CD14-positive monocyte (primary cell): ENCODE results near the gene YTHDC2. TPM values are rescaled to one million over a fixed set of nuclear protein-coding genes. Genes with fewer than 3 reads are reported as not detected.

Experiments
- DNase-seq, 3 donors: peaks; one replicate each; pipeline ENCODE4 v3.0.0-alpha.2; 2011 to 2022
- H2AFZ ChIP-seq: 2 replicates; pipeline ENCODE4 v1.6.0; 2012; ENCODE audit warnings: mild to moderate bottlenecking, low read depth, low read length, inconsistent platforms; ENCODE audit not compliant: insufficient read depth, poor library complexity, severe bottlenecking
- H3K27ac ChIP-seq, 2 donors: 1 replicate in 1 of 2; 2 replicates in 1 of 2; pipeline ENCODE4 v1.5.1; 2012 to 2013; ENCODE audit warnings: low read length in 2 of 2, control low read depth in 1 of 2, inconsistent platforms in 1 of 2, low read depth in 1 of 2, mild to moderate bottlenecking in 1 of 2
- H3K27me3 ChIP-seq, 2 donors: one replicate each; pipeline versions ENCODE4 v1.6.0 to v1.6.1; 2011 to 2013; ENCODE audit warnings: low read length in 2 of 2; ENCODE audit not compliant: control insufficient read depth in 2 of 2, insufficient read depth in 2 of 2
- H3K36me3 ChIP-seq, 2 donors: replicated peaks in 1 of 2; 1 replicate in 1 of 2; 2 replicates in 1 of 2; pipeline versions ENCODE4 v1.5.1 to v1.6.1; 2012 to 2013; ENCODE audit warnings: low read length in 2 of 2, control low read depth in 1 of 2, inconsistent platforms in 1 of 2, mild to moderate bottlenecking in 1 of 2; ENCODE audit not compliant: insufficient read depth in 2 of 2, control insufficient read depth in 1 of 2
- H3K4me1 ChIP-seq, 2 donors: 1 replicate in 1 of 2; 2 replicates in 1 of 2; pipeline versions ENCODE4 v1.5.1 to v1.6.1; 2012 to 2013; ENCODE audit warnings: low read length in 2 of 2, control low read depth in 1 of 2, inconsistent platforms in 1 of 2, mild to moderate bottlenecking in 1 of 2, moderate library complexity in 1 of 2; ENCODE audit not compliant: insufficient read depth in 2 of 2, control insufficient read depth in 1 of 2
- H3K4me2 ChIP-seq: replicated peaks from 2 replicates; pipeline ENCODE3; 2012; ENCODE audit warnings: low read length, moderate library complexity, mild to moderate bottlenecking; ENCODE audit not compliant: poor library complexity, severe bottlenecking; ENCODE audit errors: extremely low read depth
- H3K4me3 ChIP-seq, 3 experiments: fragments of 200-600 bp in 1 of 3; sonication (generic) in 1 of 3; replicated peaks in 1 of 3; 1 replicate in 2 of 3; 2 replicates in 1 of 3; pipeline ENCODE4 v1.5.1; 2011 to 2013; ENCODE audit warnings: low read length in 3 of 3, mild to moderate bottlenecking in 3 of 3, control low read depth in 2 of 3, low read depth in 2 of 3, inconsistent platforms in 1 of 3, moderate library complexity in 1 of 3
- H3K79me2 ChIP-seq: 2 replicates; pipeline ENCODE4 v1.6.0; 2012; ENCODE audit warnings: mild to moderate bottlenecking, control low read depth, inconsistent platforms, low read length, moderate library complexity; ENCODE audit not compliant: insufficient read depth
- H3K9ac ChIP-seq: 2 replicates; pipeline ENCODE4 v1.6.0; 2017; ENCODE audit warnings: low read length, mild to moderate bottlenecking; ENCODE audit not compliant: insufficient read depth, poor library complexity, severe bottlenecking
- H3K9me3 ChIP-seq, 2 donors: replicated peaks in 1 of 2; 1 replicate in 1 of 2; 2 replicates in 1 of 2; pipeline versions ENCODE4 v1.5.1 to v1.6.1; 2012 to 2013; ENCODE audit warnings: low read length in 2 of 2, control low read depth in 1 of 2; ENCODE audit not compliant: control insufficient read depth in 1 of 2, insufficient read depth in 1 of 2
- H4K20me1 ChIP-seq: 2 replicates; pipeline ENCODE4 v1.6.0; 2012; ENCODE audit warnings: mild to moderate bottlenecking, low read length, control low read depth, moderate library complexity; ENCODE audit not compliant: insufficient read depth
- H3K27ac Mint-ChIP-seq, 7 donors: one replicate each; pipeline ENCODE4 v1.8.0; 2020; ENCODE audit warnings: mild to moderate bottlenecking in 7 of 7, mixed read lengths in 7 of 7, moderate library complexity in 6 of 7, inconsistent platforms in 2 of 7
- H3K27me3 Mint-ChIP-seq, 3 donors: one replicate each; pipeline ENCODE4 v1.8.0; 2021 to 2022; ENCODE audit warnings: low read depth in 3 of 3, mild to moderate bottlenecking in 3 of 3, mixed read lengths in 3 of 3, moderate library complexity in 3 of 3, inconsistent platforms in 1 of 3
- H3K36me3 Mint-ChIP-seq, 2 donors: one replicate each; pipeline ENCODE4 v1.8.0; 2020; ENCODE audit warnings: mixed read lengths in 2 of 2, inconsistent platforms in 1 of 2, mild to moderate bottlenecking in 1 of 2
- H3K4me1 Mint-ChIP-seq: one replicate; pipeline ENCODE4 v1.8.0; 2020; ENCODE audit warnings: mild to moderate bottlenecking, mixed read lengths
- H3K4me3 Mint-ChIP-seq, 2 donors: one replicate each; pipeline ENCODE4 v1.8.0; 2020; ENCODE audit warnings: mild to moderate bottlenecking in 2 of 2, mixed read lengths in 2 of 2, moderate library complexity in 1 of 2
- H3K9me3 Mint-ChIP-seq, 7 donors: one replicate each; pipeline ENCODE4 v1.8.0; 2020 to 2022; ENCODE audit warnings: mixed read lengths in 7 of 7, mild to moderate bottlenecking in 6 of 7, moderate library complexity in 6 of 7, inconsistent platforms in 2 of 7
- WGBS: methylation state at CpG from one replicate; pipeline ENCODE4 v1.1.5; 2013; ENCODE audit warnings: missing lambda C conversion rate; ENCODE audit not compliant: insufficient coverage; 5-methylcytosine and 5-hydroxymethylcytosine counted together
- intact Hi-C, 2 donors: fragments of 100-400 bp; cut with micrococcal nuclease; formaldehyde crosslinking; loops; one replicate each; pipeline versions ENCODE4 v1.15.0 to v1.15.1; 2023
- polyA plus RNA-seq, 3 donors: library from polyadenylated mRNA; depleted of rRNA in 1 of 3; unstranded in 2 of 3; stranded (reverse) in 1 of 3; fragments of 300-500 nt in 2 of 3; fragments of >200 nt in 1 of 3; fragmentation: Illumina TruSeq in 2 of 3; gene quantifications; 1 replicate in 2 of 3; 2 replicates in 1 of 3; pipeline ENCODE4 v1.2.3, GENCODE V29; 2012 to 2021
- TF ChIP-seq, protein P1 (sequence below): fragments of 200-600 bp; IDR thresholded peaks from one replicate; pipeline ENCODE4 v1.8.0; 2022; ENCODE audit warnings: antibody characterized with exemption, mild to moderate bottlenecking

YTHDC2 gene
- polyA plus RNA-seq, 3 donors = 5.8 to 10.3 (median 10.3) TPM

DNA sequence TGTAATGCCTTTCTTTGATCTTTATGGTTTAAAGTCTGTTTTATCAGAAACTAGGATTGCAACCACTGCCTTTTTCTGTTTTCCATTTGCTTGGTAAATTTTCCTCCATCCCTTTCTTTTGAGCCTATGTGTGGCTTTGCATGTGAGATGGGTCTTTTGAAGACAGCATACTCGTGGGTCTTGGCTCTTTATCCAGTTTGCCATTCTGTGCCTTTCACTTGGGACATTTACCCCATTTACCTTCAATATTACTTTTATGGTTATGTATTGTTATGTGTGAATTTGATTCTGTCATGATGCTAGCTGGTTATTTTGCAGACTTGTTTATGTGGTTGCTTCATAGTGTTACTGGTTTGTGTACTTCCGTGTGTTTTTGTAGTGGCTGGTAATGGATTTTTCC, 59.2 kb downstream of the YTHDC2 start:
- Histone ChIP-seq H3K27ac (no peak overlapping the region), H3K4me3 (no peak overlapping the region), H3K4me2 (no peak overlapping the region), H3K9me3 (no peaks in the 10 kb centered on the region), H3K27me3 (no peaks in the 10 kb centered on the region), H3K36me3 (peaks cover 37 to 78% of the 10 kb centered on the region in 2 donors), H3K79me2 (no peaks in the 10 kb centered on the region), H3K4me1 (no peaks in the 10 kb centered on the region), H2AFZ (no peak overlapping the region), H3K9ac (no peak overlapping the region), H4K20me1 (no peaks in the 10 kb centered on the region)
- Mint-ChIP-seq H3K27ac (no peak overlapping the region), H3K4me1 (no peaks in the 10 kb centered on the region), H3K9me3 (peaks cover 5 to 14% (median 6%) of the 10 kb centered on the region in 7 donors), H3K4me3 (no peak overlapping the region), H3K36me3 (peaks cover 75 to 76% of the 10 kb centered on the region in 2 donors), H3K27me3 (peaks cover 0 to 1% (median 0%) of the 10 kb centered on the region in 3 donors)
- TF ChIP-seq, protein P1, sequence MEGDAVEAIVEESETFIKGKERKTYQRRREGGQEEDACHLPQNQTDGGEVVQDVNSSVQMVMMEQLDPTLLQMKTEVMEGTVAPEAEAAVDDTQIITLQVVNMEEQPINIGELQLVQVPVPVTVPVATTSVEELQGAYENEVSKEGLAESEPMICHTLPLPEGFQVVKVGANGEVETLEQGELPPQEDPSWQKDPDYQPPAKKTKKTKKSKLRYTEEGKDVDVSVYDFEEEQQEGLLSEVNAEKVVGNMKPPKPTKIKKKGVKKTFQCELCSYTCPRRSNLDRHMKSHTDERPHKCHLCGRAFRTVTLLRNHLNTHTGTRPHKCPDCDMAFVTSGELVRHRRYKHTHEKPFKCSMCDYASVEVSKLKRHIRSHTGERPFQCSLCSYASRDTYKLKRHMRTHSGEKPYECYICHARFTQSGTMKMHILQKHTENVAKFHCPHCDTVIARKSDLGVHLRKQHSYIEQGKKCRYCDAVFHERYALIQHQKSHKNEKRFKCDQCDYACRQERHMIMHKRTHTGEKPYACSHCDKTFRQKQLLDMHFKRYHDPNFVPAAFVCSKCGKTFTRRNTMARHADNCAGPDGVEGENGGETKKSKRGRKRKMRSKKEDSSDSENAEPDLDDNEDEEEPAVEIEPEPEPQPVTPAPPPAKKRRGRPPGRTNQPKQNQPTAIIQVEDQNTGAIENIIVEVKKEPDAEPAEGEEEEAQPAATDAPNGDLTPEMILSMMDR = no peak
- WGBS = no CpG with 5 or more reads among the region's 2 CpGs
- intact Hi-C loops = no loop called here
- no peak for DNase-seq

DNA sequence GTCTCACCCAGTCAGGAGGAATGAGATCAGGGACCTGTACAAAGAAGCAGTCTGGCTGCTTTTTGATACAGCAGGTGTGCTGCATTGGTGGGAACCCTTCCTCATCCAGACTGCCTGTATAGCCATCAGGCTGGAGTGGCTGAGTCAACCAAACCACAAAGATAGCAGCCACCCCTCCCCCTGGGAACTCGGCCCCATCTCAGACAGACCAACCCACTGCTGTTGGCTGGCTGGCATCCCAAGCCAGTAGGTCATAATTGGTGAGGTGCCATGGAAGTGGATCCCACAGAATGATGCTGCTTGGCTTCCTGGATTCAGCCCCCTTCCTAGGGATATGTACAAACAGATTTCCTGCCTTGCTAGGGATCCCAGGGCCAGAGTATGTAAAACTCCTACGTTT, 60.9 kb downstream of the YTHDC2 start:
- Mint-ChIP-seq H3K27me3 (peaks cover 0 to 1% (median 0%) of the 10 kb centered on the region in 3 donors), H3K36me3 (peaks cover 71 to 74% of the 10 kb centered on the region in 2 donors)

More for the DNA sequence above, 60.9 kb downstream of the YTHDC2 start:
- no peak overlapping the region for H3K4me3 Mint-ChIP-seq
- TF ChIP-seq, protein P1 = no peak
- Histone ChIP-seq H3K79me2 (no peaks in the 10 kb centered on the region), H3K9me3 (no peaks in the 10 kb centered on the region), H2AFZ (no peak overlapping the region), H3K4me3 (no peak overlapping the region), H3K9ac (no peak overlapping the region), H3K27ac (no peak overlapping the region), H4K20me1 (no peaks in the 10 kb centered on the region), H3K36me3 (peaks cover 30 to 72% of the 10 kb centered on the region in 2 donors), H3K4me2 (no peak overlapping the region), H3K27me3 (no peaks in the 10 kb centered on the region), H3K4me1 (no peaks in the 10 kb centered on the region)
- intact Hi-C loops = no loop called here
- H3K27ac Mint-ChIP-seq = no peak overlapping the region
- H3K4me1 Mint-ChIP-seq = no peaks in the 10 kb centered on the region
- no CpG with 5 or more reads among the region's 2 CpGs for WGBS
- H3K9me3 Mint-ChIP-seq = peaks cover 3 to 14% (median 6%) of the 10 kb centered on the region in 7 donors
- DNase-seq = no peak
